Measurements from ENCODE around the gene ZNF202.

The ZNF202 gene

DNA sequence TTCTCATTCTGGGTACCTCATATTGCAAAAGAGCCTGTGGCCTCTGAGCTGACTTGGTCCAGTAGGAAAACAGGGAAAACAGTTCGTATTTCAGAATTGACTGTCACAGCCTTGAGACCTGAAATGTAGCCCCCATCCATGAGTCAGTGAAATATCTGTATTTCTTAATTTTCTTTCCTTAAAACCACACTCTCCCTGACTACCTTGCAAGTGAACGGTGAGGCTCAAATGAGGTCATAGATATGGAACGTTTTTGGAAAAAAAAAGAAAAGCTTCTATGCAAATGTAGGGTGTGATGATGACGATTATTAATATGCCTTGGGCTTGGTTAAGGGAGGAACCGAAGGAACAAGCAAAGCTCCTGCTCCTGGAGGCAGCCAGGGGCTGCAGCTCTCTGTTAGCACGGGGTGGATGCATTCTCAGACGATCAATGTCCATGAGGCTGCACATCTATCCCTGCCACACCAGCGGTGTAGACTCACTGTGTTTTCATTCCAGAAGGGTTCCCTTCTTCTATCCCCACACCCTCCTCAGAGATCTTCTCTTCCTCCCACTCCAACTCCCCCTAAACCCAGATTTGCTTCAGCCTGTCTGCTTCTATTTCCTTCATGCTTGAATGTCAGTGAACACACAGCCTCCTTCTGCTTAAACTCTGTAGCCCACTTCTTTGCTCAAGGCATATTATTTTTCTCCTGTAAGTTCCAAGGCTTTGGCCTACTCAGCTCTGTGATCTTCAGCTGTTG lies 57.9 kb downstream of the ZNF202 start:
- Histone ChIP-seq H3K9ac (ENCODE audit: low read length) (no peak overlapping the region), H4K20me1 (ENCODE audit: insufficient read depth, low read length) (no peaks in the 10 kb centered on the region), H3K27ac (ENCODE audit: low read depth, low read length, poor library complexity, severe bottlenecking) (no peak overlapping the region), H3K9me2 (ENCODE audit: low read depth, low read length) (no peaks in the 10 kb centered on the region), H3K4me2 (ENCODE audit: low read length) (no peak overlapping the region), H3K36me3 (ENCODE audit: insufficient read depth, low read length) (no peaks in the 10 kb centered on the region), H3K27me3 (ENCODE audit: insufficient read depth, low read length) (no peaks in the 10 kb centered on the region), H2AFZ (ENCODE audit: low read length) (no peak overlapping the region), H3F3A (ENCODE audit: insufficient read depth, low read length) (no peaks in the 10 kb centered on the region), H3K79me2 (ENCODE audit: insufficient read depth, low read length) (no peaks in the 10 kb centered on the region), H3K4me3 (ENCODE audit: low read depth, low read length, poor library complexity, severe bottlenecking) (no peak overlapping the region), H3K9me3 (ENCODE audit: low read length) (no peaks in the 10 kb centered on the region), H3K4me1 (ENCODE audit: insufficient read depth, low read length, severe bottlenecking) (no peaks in the 10 kb centered on the region)
- TF ChIP-seq CTCF (IDR thresholded peaks at IDR 0.05; ENCODE audit: low read length), result no peak
- no peak for TF ChIP-seq EZH2 (IDR thresholded peaks at IDR 0.05; ENCODE audit: borderline replicate concordance, low read length)

GRCh38 chr11:123682696-123683410 lies 58.6 kb downstream of the ZNF202 start:
- TF ChIP-seq EZH2 (IDR thresholded peaks at IDR 0.05; ENCODE audit: borderline replicate concordance, low read length), result no peak
- TF ChIP-seq CTCF (IDR thresholded peaks at IDR 0.05; ENCODE audit: low read length), result no peak
- H3K27me3 ChIP-seq (ENCODE audit: insufficient read depth, low read length), result no peaks in the 10 kb centered on the region

DNA sequence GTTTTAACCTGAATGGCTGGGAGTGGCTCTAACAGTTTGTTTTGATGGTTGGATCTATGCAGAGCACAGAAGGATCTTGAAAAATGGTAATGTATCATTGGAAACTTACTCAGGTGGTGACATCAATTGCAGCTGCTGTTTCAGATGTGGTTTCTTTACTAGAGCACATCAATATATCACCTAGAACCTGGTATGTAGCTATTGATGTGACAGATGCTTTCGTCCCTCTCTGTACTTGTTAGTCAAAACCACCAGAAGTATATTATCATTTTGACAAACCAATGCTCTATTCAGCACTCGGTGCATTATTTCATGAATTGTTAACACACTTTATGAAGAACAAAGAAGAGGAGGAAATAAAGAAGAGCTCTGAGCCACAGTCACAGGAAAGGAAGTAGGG lies 60.4 kb downstream of the ZNF202 start:
- H3K27ac ChIP-seq (ENCODE audit: low read depth, low read length, poor library complexity, severe bottlenecking), result no peak overlapping the region
- no peaks in the 10 kb centered on the region for H4K20me1 ChIP-seq (ENCODE audit: insufficient read depth, low read length)
- no peak overlapping the region for H3K9ac ChIP-seq (ENCODE audit: low read length)
- no peaks in the 10 kb centered on the region for H3K79me2 ChIP-seq (ENCODE audit: insufficient read depth, low read length)
- TF ChIP-seq EZH2 (IDR thresholded peaks at IDR 0.05; ENCODE audit: borderline replicate concordance, low read length), result no peak
- TF ChIP-seq CTCF (IDR thresholded peaks at IDR 0.05; ENCODE audit: low read length), result no peak
- no peaks in the 10 kb centered on the region for H3K4me1 ChIP-seq (ENCODE audit: insufficient read depth, low read length, severe bottlenecking)
- H3K36me3 ChIP-seq (ENCODE audit: insufficient read depth, low read length), result no peaks in the 10 kb centered on the region
- no peak overlapping the region for H3K4me3 ChIP-seq (ENCODE audit: low read depth, low read length, poor library complexity, severe bottlenecking)
- no peak overlapping the region for H2AFZ ChIP-seq (ENCODE audit: low read length)
- H3K9me2 ChIP-seq (ENCODE audit: low read depth, low read length), result no peaks in the 10 kb centered on the region
- no peak overlapping the region for H3K4me2 ChIP-seq (ENCODE audit: low read length)
- H3F3A ChIP-seq (ENCODE audit: insufficient read depth, low read length), result no peaks in the 10 kb centered on the region
- H3K9me3 ChIP-seq (ENCODE audit: low read length), result no peaks in the 10 kb centered on the region
- H3K27me3 ChIP-seq (ENCODE audit: insufficient read depth, low read length), result no peaks in the 10 kb centered on the region

More at GRCh38 chr11:123682696-123683410, 58.6 kb downstream of the ZNF202 start:
- Histone ChIP-seq H3K9me2 (ENCODE audit: low read depth, low read length) (no peaks in the 10 kb centered on the region), H3K27ac (ENCODE audit: low read depth, low read length, poor library complexity, severe bottlenecking) (no peak overlapping the region), H3K36me3 (ENCODE audit: insufficient read depth, low read length) (no peaks in the 10 kb centered on the region), H3K79me2 (ENCODE audit: insufficient read depth, low read length) (no peaks in the 10 kb centered on the region), H3K9me3 (ENCODE audit: low read length) (no peaks in the 10 kb centered on the region), H3K4me3 (ENCODE audit: low read depth, low read length, poor library complexity, severe bottlenecking) (no peak overlapping the region), H3K4me1 (ENCODE audit: insufficient read depth, low read length, severe bottlenecking) (no peaks in the 10 kb centered on the region), H3F3A (ENCODE audit: insufficient read depth, low read length) (no peaks in the 10 kb centered on the region), H4K20me1 (ENCODE audit: insufficient read depth, low read length) (no peaks in the 10 kb centered on the region), H3K4me2 (ENCODE audit: low read length) (no peak overlapping the region), H3K9ac (ENCODE audit: low read length) (no peak overlapping the region), H2AFZ (ENCODE audit: low read length) (no peak overlapping the region)
